Measurements from ENCODE around the gene SFSWAP.

DNA sequence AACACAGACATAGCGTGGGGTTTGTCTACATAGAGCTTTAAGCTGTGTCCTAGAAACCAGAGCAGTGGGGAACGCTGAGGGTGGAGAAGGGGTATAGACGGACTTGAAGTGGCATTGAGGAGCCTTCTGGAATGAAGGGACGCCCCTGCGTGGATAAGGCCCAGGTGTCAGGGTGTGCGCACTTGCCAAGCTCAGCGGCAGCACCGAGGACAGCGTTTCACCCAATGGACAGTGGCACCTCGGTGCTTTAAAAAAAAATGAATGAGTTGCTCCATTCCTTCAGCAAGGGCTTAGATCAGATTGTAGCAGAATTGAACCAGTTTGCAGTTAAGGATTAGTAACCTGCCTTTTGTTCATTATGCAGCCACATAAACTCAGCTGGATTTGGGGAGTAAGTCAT, 83.7 kb downstream of the SFSWAP start:
- TF ChIP-seq, protein P1, sequence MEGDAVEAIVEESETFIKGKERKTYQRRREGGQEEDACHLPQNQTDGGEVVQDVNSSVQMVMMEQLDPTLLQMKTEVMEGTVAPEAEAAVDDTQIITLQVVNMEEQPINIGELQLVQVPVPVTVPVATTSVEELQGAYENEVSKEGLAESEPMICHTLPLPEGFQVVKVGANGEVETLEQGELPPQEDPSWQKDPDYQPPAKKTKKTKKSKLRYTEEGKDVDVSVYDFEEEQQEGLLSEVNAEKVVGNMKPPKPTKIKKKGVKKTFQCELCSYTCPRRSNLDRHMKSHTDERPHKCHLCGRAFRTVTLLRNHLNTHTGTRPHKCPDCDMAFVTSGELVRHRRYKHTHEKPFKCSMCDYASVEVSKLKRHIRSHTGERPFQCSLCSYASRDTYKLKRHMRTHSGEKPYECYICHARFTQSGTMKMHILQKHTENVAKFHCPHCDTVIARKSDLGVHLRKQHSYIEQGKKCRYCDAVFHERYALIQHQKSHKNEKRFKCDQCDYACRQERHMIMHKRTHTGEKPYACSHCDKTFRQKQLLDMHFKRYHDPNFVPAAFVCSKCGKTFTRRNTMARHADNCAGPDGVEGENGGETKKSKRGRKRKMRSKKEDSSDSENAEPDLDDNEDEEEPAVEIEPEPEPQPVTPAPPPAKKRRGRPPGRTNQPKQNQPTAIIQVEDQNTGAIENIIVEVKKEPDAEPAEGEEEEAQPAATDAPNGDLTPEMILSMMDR (IDR thresholded peaks at IDR 0.05; ENCODE audit: low read depth, low read length, poor library complexity, severe bottlenecking), result no peak
- no peak for TF ChIP-seq EZH2phosphoT487 (IDR thresholded peaks at IDR 0.05; ENCODE audit: borderline replicate concordance, low read length)
